Upper lobe of left lung (tissue), 4 donors: ENCODE results near the gene THRSP.

Source experiments
- CTCF ChIP-seq, 6 experiments: fragments of 450-650 bp in 4 of 6; fragments of 200-600 bp in 2 of 6; sonication (generic) in 2 of 6; IDR thresholded peaks; one replicate each; pipeline ENCODE4 v1.5.1; 2016 to 2019; ENCODE audit warnings: antibody characterized with exemption in 6 of 6
- POLR2A ChIP-seq, 4 donors: fragments of 450-650 bp; IDR thresholded peaks; one replicate each; pipeline ENCODE4 v1.5.1; 2016 to 2017; ENCODE audit warnings: antibody characterized with exemption in 4 of 4, mild to moderate bottlenecking in 2 of 4

- no peak for TF ChIP-seq POLR2A (IDR thresholded peaks at IDR 0.05)
- no peak for TF ChIP-seq CTCF (IDR thresholded peaks at IDR 0.05)
Observed at GRCh38 chr11:78112582-78113275, 49.1 kb downstream of the THRSP start.
